Measurements from ENCODE around the gene OVAAL. TPM values are rescaled to one million over a fixed set of nuclear protein-coding genes. Genes with fewer than 3 reads are reported as not detected.

The OVAAL gene
- total and polyA plus RNA-seq, 4 donors, result not detected

- no peaks in the 10 kb centered on the region for H3K9me3 ChIP-seq (ENCODE audit: control insufficient read depth in 4 of 4, low read length in 3 of 4)
- H3K27ac ChIP-seq (ENCODE audit: low read depth in 1 of 2, low read length in 2 of 2), result no peak overlapping the region
- no peak overlapping the region for H3K4me3 ChIP-seq (ENCODE audit: low read depth in 1 of 3, low read length in 3 of 3)
- no peaks in the 10 kb centered on the region for H3K27me3 ChIP-seq (ENCODE audit: control insufficient read depth in 4 of 4, insufficient read depth in 4 of 4, low read length in 3 of 4)
- H3K36me3 ChIP-seq (ENCODE audit: control insufficient read depth in 4 of 4, insufficient read depth in 3 of 4, low read depth in 1 of 4, low read length in 3 of 4), result no peaks in the 10 kb centered on the region
- TF ChIP-seq TAF1 (conservative IDR thresholded peaks at IDR 0.05) (no peak), FOXA1 (IDR thresholded peaks at IDR 0.05) (no peak), RAD21 (IDR thresholded peaks at IDR 0.05) (no peak), EGR1 (IDR thresholded peaks at IDR 0.05; ENCODE audit: low read depth in 2 of 2) (no peak), NR2F2 (IDR thresholded peaks at IDR 0.05) (no peak), JUND (IDR thresholded peaks at IDR 0.05) (no peak), GABPA (IDR thresholded peaks at IDR 0.05 in 1 of 2, conservative IDR thresholded peaks at IDR 0.05 in 1 of 2) (no peak), CTCF (IDR thresholded peaks at IDR 0.05; ENCODE audit: low read depth, low read length, missing input control) (no peak), ZBTB33 (IDR thresholded peaks at IDR 0.05) (no peak), YY1 (IDR thresholded peaks at IDR 0.05) (no peak)
- TF ChIP-seq, protein P1, sequence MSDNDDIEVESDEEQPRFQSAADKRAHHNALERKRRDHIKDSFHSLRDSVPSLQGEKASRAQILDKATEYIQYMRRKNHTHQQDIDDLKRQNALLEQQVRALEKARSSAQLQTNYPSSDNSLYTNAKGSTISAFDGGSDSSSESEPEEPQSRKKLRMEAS (IDR thresholded peaks at IDR 0.05), result no peak
- DNase-seq (ENCODE audit: low spot score), result no peak
- H3K9ac ChIP-seq (ENCODE audit: low read depth in 1 of 2, low read length in 2 of 2), result no peak overlapping the region
- peaks cover 0 to 9% (median 5%) of the 10 kb centered on the region in 4 donors for H3K4me1 ChIP-seq (ENCODE audit: control insufficient read depth in 4 of 4, insufficient read depth in 4 of 4, low read length in 3 of 4)
- 74% methylated on average over 4 of the region's 4 CpGs for WGBS
Measured at GRCh38 chr1:180519846-180520245, 38.9 kb upstream of the OVAAL start.

- Histone ChIP-seq H3K27ac (ENCODE audit: low read depth in 1 of 2, low read length in 2 of 2) (no peak overlapping the region), H3K4me3 (ENCODE audit: low read depth in 1 of 3, low read length in 3 of 3) (no peak overlapping the region)
- DNase-seq (ENCODE audit: low spot score), result no peak
- TF ChIP-seq, protein P2, sequence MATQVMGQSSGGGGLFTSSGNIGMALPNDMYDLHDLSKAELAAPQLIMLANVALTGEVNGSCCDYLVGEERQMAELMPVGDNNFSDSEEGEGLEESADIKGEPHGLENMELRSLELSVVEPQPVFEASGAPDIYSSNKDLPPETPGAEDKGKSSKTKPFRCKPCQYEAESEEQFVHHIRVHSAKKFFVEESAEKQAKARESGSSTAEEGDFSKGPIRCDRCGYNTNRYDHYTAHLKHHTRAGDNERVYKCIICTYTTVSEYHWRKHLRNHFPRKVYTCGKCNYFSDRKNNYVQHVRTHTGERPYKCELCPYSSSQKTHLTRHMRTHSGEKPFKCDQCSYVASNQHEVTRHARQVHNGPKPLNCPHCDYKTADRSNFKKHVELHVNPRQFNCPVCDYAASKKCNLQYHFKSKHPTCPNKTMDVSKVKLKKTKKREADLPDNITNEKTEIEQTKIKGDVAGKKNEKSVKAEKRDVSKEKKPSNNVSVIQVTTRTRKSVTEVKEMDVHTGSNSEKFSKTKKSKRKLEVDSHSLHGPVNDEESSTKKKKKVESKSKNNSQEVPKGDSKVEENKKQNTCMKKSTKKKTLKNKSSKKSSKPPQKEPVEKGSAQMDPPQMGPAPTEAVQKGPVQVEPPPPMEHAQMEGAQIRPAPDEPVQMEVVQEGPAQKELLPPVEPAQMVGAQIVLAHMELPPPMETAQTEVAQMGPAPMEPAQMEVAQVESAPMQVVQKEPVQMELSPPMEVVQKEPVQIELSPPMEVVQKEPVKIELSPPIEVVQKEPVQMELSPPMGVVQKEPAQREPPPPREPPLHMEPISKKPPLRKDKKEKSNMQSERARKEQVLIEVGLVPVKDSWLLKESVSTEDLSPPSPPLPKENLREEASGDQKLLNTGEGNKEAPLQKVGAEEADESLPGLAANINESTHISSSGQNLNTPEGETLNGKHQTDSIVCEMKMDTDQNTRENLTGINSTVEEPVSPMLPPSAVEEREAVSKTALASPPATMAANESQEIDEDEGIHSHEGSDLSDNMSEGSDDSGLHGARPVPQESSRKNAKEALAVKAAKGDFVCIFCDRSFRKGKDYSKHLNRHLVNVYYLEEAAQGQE (IDR thresholded peaks at IDR 0.05), result no peak
- TF ChIP-seq JUND (IDR thresholded peaks at IDR 0.05), result no peak
- peak; percentile 21 for TF ChIP-seq SP1 (IDR thresholded peaks at IDR 0.05)
- TF ChIP-seq YY1 (IDR thresholded peaks at IDR 0.05), result peak; percentile 34
- peak in 1 of 2 donors; percentile 39 for TF ChIP-seq RXRA (IDR thresholded peaks at IDR 0.05)
- peak; percentile 41 for TF ChIP-seq FOXA2 (IDR thresholded peaks at IDR 0.05)
- no peak for TF ChIP-seq CTCF (IDR thresholded peaks at IDR 0.05; ENCODE audit: low read depth, low read length, missing input control)
- TF ChIP-seq HNF4G (IDR thresholded peaks at IDR 0.05), result no peak
- TF ChIP-seq, protein P3, sequence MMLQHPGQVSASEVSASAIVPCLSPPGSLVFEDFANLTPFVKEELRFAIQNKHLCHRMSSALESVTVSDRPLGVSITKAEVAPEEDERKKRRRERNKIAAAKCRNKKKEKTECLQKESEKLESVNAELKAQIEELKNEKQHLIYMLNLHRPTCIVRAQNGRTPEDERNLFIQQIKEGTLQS (IDR thresholded peaks at IDR 0.05), result no peak
- TF ChIP-seq NR2F2 (IDR thresholded peaks at IDR 0.05), result no peak
- TF ChIP-seq TAF1 (conservative IDR thresholded peaks at IDR 0.05), result no peak
- TF ChIP-seq, protein P1 (IDR thresholded peaks at IDR 0.05), result no peak
- peak; percentile 10 to 62 for TF ChIP-seq HNF4A (conservative IDR thresholded peaks at IDR 0.05)
- TF ChIP-seq FOXA1 (IDR thresholded peaks at IDR 0.05), result no peak
- no peak for TF ChIP-seq EGR1 (IDR thresholded peaks at IDR 0.05; ENCODE audit: low read depth in 2 of 2)
- TF ChIP-seq RAD21 (IDR thresholded peaks at IDR 0.05), result no peak
- no peak for TF ChIP-seq ZBTB33 (IDR thresholded peaks at IDR 0.05)
Measured at GRCh38 chr1:180521474-180522212, 37.1 kb upstream of the OVAAL start.

More at GRCh38 chr1:180521474-180522212, 37.1 kb upstream of the OVAAL start:
- Histone ChIP-seq H3K4me1 (ENCODE audit: control insufficient read depth in 4 of 4, insufficient read depth in 4 of 4, low read length in 3 of 4) (peaks cover 0 to 7% (median 5%) of the 10 kb centered on the region in 4 donors), H3K9me3 (ENCODE audit: control insufficient read depth in 4 of 4, low read length in 3 of 4) (no peaks in the 10 kb centered on the region), H3K36me3 (ENCODE audit: control insufficient read depth in 4 of 4, insufficient read depth in 3 of 4, low read depth in 1 of 4, low read length in 3 of 4) (no peaks in the 10 kb centered on the region), H3K9ac (ENCODE audit: low read depth in 1 of 2, low read length in 2 of 2) (no peak overlapping the region), H3K27me3 (ENCODE audit: control insufficient read depth in 4 of 4, insufficient read depth in 4 of 4, low read length in 3 of 4) (no peaks in the 10 kb centered on the region)
- WGBS, result 53% methylated on average over 9 of the region's 9 CpGs
